Inflammatory macrophage treated with lipopolysaccharide for 4 hours (primary cell): ENCODE results near the gene ANKRD1.
"Not testable (repeated sequence)": the region's sequence is repeated elsewhere in the genome, so short reads cannot be mapped to it uniquely, and the experiment has no call there.

Experiments
- DNase-seq: peaks from one replicate; pipeline ENCODE4 v3.0.0-alpha.2; 2020

The ANKRD1 gene

DNA sequence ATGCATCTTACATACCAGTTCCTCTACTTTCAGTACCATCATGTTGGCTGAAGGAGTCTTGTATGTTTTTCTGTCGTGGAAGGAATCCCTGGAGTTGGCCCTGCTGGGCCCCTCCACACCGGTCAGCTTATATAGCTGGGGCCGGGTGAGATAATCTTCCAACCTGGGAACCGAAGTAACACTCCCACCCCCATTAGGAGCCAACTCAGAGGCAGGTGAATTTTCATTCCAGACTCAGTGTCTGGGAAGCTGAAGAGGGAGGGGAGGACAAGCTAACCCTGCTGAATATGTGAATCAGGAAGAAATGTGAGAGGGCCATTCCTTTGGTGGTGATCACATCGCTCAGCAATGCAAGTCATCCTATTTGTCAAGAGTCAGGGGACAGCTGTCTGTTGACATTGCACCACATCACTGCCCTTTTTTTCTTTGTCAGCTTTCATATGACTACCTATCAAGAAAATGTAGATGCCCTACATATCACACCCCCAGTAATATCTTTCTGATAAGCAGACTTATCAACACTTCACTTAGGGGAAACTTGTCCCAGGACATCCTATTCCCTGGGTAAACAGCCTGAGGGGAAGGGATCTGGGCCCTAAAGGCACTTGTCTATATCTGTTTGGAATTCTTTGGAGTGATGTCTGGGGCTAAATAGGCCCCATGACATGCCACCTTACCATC is at the start of gene ANKRD1:
ANKRD1 (minus strand) TSS at position 102 of the 681 bp plus-strand sequence; CDS start at position 42, 60 bp downstream.
- DNase-seq = peak; percentile 33

DNA sequence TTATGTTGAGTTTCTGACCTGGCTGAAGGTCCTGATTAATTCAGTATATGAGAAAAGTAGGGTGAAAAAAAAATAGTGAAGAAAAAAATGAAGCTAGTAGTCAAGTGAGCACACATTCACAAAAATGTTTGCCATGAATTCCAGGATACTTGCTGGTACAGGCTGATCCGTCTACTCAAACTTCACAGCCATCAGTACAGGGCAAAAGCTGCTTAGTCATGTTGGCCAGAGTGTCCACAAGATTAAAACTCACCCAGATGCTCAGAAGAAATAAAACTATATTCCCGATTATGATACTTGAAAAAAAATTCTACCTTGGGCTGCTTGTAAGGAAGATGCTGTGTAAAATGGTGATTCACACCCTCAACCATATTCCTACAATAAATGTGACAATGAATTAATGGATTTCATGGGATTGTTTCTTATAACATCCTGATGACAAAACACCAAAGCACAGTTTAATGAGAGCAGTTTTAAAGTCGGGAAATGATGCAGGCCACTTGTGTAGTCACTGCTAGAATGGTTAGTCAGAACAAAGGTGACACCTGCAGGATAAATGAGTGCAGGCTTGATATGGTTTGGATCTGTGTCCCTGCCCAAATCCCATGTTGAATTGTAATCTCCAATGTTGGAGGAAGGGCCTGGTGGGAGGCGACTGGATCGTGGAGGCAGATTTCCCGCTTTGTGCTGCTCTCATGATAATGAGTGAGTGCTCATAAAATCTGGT is 49.2 kb upstream of the ANKRD1 start:
- DNase-seq = no peak

DNA sequence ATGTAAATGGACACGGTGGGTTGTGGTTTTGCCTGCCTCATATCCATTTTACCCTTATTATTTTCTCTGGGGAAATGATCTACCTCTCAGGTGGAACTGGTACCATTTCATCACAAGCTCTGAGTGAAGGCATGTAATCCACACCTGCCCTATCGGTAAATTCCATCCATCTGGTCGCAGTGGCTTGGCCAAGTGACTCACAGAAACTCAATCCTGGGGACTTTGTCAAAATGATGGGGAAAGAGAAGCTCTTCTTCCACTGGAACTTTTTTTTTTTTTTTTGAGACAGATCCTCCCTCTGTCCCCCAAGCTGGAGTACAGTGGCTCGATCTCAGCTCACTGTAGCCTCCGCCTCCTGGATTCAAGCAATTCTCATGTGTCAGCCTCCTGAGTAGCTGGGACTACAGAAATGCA is 48.2 kb upstream of the ANKRD1 start:
- no peak for DNase-seq

DNA sequence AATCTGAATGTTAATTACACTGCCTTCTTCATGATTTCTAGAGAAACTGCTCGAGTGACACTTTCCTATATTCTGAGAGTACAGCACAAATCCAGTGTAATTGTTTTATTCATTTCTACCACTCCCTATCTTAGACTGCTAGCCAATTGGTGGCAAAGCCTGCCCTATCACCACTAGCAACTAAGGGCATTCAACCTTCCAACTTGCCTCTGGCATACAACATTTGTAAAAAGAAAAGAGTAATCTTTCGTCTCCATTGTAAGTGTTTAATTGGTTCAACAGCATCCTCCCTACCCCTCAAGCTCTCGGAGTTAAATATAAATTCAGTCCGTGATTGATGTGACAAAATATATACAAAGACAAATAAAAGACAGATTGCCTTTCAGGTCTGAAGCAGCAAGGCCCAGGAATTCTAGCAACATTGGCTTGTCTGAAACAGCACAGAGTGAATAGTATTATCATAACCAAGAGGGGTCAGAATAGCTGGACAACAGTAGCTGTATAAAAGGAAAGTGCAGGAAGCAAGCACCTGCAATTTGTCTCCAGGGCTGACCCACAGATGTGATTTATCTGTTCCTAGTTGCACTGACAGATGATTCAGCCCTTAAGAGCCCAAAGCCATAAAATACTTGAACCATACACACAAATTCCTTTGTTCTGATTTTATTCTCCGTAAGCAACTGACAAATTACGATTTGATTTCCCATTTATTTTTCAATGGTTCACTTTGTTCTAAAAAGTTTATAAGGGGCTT is 47.6 kb upstream of the ANKRD1 start:
- no peak for DNase-seq

DNA sequence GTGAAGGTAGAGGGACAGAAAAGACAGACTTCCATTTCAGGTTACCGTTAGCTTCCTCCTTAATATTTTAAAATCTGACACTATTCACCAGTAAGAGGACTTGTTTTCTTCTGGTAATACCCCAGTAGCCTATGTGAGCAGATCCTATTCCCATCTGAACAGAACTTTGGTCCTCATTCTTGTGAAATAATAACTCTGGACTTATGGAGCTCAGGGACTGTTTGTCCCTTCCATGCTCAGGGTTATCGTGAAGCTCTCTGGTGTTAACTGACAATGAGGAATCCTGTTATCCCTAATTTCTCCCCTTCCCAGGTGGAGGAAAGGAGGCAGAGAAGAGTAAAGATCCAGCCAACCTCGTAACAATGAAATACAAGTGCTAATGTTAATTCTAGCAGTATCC is 47.0 kb upstream of the ANKRD1 start:
- DNase-seq = no peak

DNA sequence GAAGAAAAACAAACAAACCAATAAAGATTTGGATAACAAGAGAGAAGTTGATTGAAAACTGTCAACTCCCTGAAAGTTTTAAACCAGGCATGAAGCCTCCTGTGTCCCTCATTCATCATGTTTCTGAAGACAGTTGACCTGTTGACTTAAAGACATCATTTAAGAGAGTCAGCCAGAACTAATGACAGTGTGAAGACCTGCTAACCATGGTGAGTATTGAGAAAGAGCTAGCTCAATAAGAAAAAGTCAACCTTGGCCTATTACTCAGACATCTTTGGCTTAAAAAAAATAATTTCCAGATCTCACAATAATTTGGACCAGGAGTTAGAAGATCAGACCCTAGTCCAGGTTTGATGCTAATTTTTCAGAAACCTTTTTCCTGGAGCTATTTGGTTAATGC is 45.3 kb upstream of the ANKRD1 start:
- DNase-seq = no peak

DNA sequence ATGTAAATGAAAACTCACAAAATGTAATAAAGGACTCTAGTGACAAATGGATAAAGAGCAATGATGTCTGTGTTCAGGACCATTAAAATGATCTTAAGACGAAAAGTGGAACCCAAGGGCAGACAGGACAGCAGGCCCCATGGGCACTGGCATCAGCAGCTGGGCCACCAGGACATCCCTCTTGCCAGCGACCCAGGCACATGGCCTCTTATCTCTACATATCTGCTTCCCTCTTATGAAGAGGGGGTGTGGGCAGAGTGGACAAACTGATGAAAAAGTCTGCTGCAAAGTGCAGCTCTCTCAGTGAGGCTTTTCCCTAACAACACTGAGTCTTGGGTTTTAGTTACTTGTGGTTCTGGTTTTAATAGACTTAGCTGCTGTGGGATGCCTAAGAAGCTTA is 44.8 kb upstream of the ANKRD1 start:
- no peak for DNase-seq

DNA sequence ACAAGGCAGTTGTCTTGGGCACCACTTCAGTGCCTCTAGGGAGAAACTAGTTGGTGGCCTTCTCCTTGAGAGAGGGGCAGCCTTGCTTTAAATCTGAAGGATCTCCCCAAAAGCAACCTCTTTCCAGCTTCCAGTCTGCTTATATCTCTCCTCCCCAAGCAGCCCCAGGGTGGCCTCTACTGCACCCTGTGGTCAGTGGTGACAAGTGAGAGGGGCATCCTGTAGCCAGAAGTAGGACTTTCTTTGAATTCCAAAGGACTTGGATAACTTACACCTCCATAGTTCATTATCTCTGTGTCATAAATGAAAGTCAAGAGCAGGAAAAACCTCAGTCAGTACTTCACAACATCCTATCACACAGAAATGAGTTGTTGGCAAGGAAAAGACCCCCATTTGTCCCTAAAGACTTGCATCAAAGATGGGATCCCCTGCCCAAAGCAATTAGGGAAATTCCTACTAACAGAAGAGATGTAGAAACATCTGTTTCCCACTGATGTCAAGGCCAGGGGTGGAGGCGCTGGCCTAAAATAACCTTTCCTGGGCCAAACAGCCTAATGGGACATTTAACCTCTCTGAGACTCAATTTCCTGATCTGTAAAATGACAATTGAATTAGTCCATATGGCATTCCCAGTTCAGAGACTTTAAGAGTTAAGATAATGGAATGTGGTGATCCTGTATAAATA is 44.0 kb upstream of the ANKRD1 start:
- peak; percentile 37 for DNase-seq

DNA sequence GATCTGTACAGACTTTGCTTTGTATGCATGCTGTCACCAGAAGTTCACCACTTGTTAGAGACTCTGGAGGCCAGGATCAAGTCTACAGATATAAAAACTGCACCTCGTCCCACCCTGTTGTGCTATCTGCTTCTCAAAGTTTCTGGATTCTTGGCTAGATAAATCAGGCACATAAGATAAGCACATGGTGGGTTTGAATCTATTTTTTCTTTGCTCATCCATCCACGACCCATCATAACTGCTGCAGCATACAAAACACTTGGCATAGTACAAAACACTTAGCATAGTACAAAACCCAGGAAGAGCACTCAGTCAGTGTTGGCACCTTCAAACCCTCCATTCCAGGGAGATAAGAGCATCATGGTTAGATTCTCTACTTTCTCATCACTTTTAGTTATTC is 42.4 kb upstream of the ANKRD1 start:
- no peak for DNase-seq

DNA sequence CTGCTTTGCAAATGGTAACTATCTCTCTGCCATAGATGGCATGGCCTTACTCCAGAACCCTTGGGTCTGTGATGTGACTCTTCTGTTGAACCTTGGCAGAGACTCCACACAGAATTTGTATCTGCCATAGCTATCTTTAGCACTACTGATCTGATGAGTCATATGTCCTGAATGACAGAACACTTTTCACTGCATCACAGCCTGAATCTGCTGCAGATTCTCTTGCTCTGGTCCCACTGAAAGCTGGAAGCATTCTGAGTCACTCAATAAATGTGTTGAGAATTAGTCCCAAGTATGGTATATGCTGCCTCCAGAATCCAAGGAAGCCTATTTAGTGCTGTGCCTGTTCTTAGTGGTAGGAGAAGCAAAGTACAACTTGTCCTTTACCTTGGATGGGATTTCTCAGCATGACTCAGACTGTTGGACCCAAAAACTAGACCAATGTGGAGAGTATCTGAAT is 39.5 kb upstream of the ANKRD1 start:
- no peak for DNase-seq

DNA sequence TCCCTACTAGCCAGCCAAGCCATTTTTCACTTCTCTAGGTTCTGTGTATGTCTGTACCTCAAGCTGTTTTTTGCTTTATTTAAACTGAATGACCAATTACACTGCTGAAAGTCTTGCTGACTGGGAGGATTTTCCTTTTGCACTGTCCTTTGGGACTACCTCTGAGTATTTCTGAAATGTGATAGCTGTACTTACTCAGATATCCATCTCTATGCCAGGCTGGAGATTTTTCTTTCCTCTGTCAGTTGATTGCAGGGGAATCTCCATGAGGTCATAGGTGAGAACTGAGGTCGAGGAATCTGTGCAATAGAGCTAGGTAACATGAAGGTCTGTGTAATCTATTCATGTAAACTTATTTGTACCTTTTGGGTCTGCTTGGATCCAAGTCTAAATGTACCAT is 38.9 kb upstream of the ANKRD1 start:
- DNase-seq = no peak

DNA sequence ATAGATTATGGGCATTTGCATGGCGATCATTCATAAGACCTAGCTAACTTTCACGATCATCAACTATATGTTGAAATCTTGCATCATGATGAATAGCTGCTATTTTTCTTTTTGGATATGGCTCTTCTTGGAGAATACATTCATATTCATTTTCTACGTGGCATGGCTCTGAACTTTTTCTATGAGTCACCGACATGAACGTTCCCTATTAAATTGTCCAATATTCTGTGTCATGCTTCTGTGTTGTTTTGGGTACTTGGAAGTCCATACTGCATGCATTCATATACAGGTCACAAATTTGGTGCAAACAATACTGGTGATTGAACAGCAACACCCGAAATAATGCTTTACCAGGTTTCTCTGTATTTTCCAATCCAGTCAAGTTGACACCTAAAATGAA is 37.9 kb upstream of the ANKRD1 start:
- no peak for DNase-seq

DNA sequence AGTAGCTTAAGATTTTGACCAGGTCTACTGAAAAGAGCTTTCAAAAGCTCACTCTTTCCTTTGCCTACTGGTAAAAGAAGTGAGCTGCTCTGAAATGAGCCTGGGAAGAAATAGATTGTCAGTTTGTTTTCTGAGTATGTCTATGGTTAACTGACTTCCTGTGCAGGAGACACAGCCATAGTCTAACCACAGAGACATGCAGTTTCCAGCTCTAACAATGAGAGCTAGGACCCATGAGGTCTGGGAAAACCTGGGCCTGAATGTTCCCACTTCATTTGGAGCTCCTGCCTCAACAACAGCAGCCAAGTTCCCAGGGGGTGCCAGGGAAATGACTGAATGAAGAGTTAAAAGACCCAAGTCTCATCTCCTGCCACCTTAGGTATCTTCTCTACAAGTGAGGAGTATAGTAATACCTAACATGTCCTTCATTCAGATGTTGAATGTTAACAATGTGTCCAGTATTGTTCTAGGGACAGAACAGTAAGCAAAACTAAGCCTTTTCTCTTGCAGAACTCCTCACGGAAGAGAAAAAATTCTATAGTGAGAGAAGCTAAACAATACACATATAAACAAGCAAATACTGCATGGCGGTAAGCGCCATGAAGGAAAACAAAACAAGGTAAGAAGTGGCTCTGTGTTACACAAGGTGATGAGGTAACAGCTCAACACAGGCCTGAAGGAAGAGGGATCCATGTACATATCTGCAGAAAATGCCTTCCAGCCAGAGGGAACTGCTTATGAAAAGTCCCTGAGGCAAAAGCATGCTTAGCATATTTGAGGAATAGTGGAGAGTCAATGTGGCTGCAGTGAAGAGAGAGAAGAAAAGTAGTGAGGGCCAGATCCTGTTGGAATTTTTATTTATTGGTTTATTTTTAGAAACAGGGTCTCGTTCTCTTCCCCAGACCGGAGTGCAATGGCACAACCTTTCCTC is 26.4 kb upstream of the ANKRD1 start:
- DNase-seq = no peak

DNA sequence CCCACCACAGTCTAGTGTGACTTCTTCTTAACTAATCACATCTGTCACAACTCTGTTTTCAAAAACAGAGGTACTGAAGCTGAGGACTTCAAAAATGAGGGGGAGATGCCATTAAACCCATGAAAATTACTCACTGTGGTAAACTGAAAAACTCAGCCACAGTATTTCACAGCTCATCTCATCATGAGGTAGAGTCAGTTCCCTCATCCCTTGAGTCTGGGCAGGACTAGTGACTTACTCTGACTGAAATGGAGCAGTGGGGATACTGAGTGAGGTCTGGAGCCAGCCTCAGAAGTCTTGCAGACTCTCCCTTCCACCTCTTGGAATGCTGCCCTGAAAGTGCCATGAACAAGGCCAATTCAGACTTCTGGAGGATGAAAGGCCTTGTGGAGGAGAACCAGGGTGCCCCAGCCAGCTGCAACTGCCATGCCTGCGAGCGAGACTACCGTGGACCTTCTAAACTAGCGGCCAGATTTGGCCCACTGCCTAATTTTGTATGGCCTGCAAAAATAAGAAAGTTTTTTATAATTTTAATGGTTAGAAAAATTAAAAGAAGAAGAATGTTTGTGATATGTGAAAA is 24.7 kb upstream of the ANKRD1 start:
- no peak for DNase-seq

DNA sequence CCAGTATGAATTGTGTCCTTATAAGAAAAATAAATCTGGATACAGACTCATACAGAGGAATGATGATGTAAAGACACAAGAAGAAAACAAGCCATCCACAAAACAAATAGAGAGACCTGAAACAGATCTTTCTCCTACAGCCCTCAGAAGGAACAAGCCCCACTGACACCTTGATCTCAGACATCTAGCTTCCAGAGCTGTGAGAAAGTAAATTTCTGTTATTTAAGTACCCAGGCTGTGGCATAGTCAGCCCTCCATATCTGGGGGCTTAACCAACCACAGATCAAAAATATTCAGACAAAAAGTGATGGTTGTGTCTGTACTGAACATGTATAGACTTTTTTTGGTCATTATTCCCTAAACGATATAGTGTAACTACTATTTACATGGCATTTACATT is 23.9 kb upstream of the ANKRD1 start:
- no peak for DNase-seq

DNA sequence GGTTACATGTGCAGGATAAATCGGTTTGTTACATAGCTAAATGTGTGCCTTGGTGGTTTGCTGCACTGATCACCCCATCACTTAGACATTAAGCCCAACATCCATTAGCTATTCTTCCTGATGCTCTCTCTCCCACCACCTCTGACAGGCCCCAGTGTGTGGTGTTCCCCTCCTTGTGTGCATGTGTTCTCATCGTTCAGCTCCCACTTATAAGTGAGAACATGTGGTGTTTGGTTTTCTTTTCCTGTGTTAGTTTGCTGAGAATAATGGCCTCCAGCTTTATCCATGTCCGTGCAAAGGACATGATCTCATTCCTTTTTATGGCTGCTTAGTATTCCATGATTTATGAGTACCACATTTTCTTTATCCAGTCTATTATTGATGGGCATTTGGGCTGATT is 22.1 kb upstream of the ANKRD1 start:
- DNase-seq = not testable (repeated sequence)

DNA sequence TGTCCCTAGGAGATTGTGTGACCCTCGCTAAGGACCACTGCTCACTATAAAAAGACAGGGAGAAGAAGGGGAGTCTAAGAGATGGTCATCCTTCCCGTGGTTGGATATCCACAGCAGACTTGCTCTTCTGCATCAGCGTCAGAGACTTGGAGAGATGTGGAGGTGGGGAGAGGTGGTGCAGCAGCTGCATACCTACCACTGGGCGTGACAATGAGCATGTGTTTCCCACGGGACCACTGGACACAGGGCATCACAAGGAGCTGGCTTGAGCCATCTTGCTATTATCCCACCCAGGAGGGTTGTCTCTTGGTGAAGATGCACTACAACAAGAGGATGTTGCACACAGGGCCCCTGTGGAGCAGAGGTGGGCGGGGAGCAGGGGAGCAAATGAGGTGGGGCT is 18.8 kb upstream of the ANKRD1 start:
- no peak for DNase-seq

DNA sequence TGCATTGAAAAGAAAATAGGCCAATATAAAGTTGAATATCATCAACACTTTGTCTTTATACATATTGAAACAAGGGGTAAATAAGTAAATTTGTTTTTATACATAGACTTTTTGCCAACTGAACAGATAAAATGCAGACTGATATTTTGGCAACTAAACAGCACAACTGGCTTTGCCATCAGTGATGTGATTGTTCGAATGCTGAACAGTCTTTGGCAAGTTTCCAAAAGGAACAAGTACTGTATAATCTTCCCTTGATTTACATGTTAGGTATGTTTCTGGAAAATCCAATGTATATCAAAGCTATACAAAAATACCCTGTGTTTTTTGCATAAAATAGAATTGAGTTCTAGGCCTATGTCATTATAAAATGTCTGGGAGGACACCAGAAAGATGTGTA is 18.2 kb upstream of the ANKRD1 start:
- DNase-seq = no peak

DNA sequence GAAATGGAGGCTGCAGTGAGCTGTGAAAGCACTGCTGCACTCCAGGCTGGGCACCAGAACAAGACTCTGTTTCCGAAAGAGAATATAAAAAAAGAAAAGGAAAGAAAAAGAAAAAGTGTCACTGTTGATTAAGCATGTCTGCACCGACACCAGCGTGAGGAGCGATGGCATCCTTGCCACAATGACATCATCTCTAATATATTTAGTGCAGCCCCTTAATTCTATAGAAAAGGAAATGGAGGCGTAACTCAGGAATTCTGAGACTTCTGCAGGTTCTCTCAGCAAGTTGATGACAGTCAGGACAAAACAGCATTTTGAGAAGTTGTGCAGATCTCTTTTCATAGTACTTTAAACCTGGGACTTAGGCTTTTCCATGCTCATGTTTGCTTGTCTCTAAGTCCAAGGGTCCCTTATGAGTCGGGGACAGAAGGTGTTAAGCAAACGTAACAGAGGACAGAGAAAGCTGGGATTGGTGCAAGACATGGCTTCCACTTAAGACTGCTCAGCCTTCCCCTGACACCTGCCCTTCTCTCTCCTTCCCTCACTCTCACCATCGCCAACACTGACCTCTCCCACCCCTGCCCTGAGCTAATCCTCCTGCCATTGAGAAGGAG is 16.9 kb upstream of the ANKRD1 start:
- DNase-seq = no peak

DNA sequence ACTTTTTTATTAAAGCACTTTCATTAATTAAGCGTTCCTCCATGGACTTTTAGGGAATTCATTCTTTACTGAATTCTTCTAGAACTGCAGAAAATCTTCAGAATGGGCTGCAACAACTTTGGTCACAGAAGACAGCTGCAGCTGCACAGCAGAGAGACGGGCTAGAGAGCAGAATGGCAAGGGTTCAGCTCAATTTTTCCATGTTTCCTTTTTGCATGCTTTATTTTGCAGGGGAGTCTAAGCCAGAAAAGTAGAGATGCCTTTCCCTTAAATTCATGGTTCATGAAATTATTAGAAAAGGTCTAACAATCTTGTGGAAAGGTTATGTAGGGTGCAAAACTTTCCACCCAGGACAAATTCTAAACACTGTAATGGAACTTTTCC is 15.4 kb upstream of the ANKRD1 start:
- DNase-seq = no peak

DNA sequence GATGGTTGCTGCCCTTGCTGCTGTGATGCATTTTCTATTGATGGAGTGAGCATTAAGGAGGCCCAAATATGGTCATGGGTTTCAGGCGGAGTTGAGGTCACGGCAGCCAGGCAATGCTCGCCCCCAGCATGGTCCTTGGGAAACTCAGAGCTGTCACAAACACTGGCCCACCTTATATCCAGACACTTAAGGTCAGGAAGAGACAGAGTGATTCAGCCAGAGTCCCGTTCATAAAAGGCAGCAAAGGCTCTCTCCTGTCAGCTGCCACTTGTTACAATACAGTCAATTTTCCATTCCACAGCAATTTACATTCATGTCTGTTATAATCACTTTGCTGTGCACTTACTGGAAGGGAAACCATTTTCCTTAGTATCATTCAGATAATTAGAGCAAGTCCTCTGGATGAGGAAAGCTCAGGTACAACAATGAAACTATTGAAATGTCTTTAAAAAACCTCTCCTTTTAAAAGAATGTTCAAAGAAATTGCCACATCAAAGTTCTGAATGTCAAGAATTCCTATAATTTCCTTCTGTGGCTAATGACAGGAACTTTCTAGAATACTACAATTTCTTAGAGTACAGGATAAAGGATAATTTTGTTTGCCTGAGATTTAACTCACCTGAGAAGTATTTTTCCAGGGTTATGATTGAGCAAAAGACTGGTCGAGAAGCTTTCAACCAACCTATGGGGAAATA is 14.8 kb upstream of the ANKRD1 start:
- DNase-seq = no peak
